Thoracic aorta (tissue), 2 donors: ENCODE data around the gene ZNF638. TPM values are rescaled to one million over a fixed set of nuclear protein-coding genes. Genes with fewer than 3 reads are reported as not detected.
A peak's percentile ranks its signal among the peaks of the same experiment; 100 is the strongest.
"Not testable (repeated sequence)": the region's sequence is repeated elsewhere in the genome, so short reads cannot be mapped to it uniquely, and the experiment has no call there.

Experiments used
- ATAC-seq: fragments of 150-250 bp; one replicate; pipeline ENCODE4 v1.8.0; 2017; ENCODE audit warnings: low read depth; ENCODE audit not compliant: insufficient number of reproducible peaks, low FRiP score
- DNase-seq: peaks from one replicate; pipeline ENCODE4 v3.0.0-alpha.2; 2020; ENCODE audit warnings: low spot score
- H3K27ac ChIP-seq, 2 donors: fragments of 200-600 bp; sonication (generic); 1 replicate in 1 of 2; 2 replicates in 1 of 2; pipeline ENCODE4 v1.5.1; 2016; ENCODE audit warnings: mild to moderate bottlenecking in 2 of 2, moderate library complexity in 2 of 2
- H3K27me3 ChIP-seq: fragments of 200-600 bp; sonication (generic); replicated peaks from 2 replicates; pipeline ENCODE4 v1.6.0; 2016; ENCODE audit warnings: mild to moderate bottlenecking; ENCODE audit not compliant: insufficient read depth
- H3K36me3 ChIP-seq: fragments of 200-600 bp; sonication (generic); one replicate; pipeline ENCODE4 v1.5.1; 2016
- H3K4me1 ChIP-seq, 2 donors: fragments of 200-600 bp; sonication (generic); 1 replicate in 1 of 2; 2 replicates in 1 of 2; pipeline versions ENCODE4 v1.5.1 to v1.6.0; 2016; ENCODE audit warnings: low read depth in 2 of 2, mild to moderate bottlenecking in 1 of 2; ENCODE audit not compliant: control insufficient read depth in 1 of 2
- H3K4me3 ChIP-seq: fragments of 200-600 bp; sonication (generic); 2 replicates; pipeline ENCODE4 v1.5.1; 2016; ENCODE audit warnings: mild to moderate bottlenecking
- H3K9me3 ChIP-seq: fragments of 200-600 bp; sonication (generic); 2 replicates; pipeline ENCODE4 v1.5.1; 2016
- CTCF ChIP-seq: fragments of 200-600 bp; sonication (generic); IDR thresholded peaks from one replicate; pipeline ENCODE4 v1.5.1; 2019; ENCODE audit warnings: antibody characterized with exemption
- total RNA-seq, 2 donors: library from RNA; depleted of rRNA; stranded (reverse); fragments of >200 nt; gene quantifications; one replicate each; pipeline versions ENCODE4 v1.1.0 to v1.2.3, GENCODE V29; 2016

The ZNF638 gene
- total RNA-seq, 2 donors from 2014 or later, result 162 to 230 TPM

GRCh38 chr2:71409611-71410010 lies 78.0 kb downstream of the ZNF638 start:
- no peaks in the 10 kb centered on the region for H3K27me3 ChIP-seq

DNA sequence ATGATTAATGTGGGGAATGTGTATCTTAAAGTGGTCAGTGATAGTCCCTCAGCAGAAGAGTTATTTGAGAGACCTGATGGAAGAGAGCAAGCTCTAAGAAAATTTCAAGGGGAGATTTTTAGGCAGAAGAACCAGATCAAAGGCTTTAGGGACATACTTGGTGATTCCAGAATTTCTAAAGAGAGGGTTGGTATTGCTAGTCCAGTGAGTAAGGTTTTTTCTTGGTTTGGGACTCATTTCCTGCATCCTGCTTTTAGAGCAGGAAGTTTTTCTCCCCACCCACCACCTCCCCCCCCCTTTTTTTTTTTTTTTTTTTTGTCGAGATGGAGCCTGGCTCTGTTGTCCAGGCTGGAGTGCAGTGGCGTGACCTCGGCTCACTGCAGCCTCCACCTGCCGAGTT lies 79.1 kb downstream of the ZNF638 start:
- TF ChIP-seq CTCF, result no peak
- H3K27ac ChIP-seq, result no peak overlapping the region
- H3K36me3 ChIP-seq, result peaks cover 11% of the 10 kb centered on the region
- DNase-seq (no peak), ATAC-seq (no peak)
- no peak overlapping the region for H3K4me3 ChIP-seq
- H3K27me3 ChIP-seq, result no peaks in the 10 kb centered on the region
- no peaks in the 10 kb centered on the region for H3K4me1 ChIP-seq
- H3K9me3 ChIP-seq, result no peaks in the 10 kb centered on the region

More at GRCh38 chr2:71409611-71410010, 78.0 kb downstream of the ZNF638 start:
- Histone ChIP-seq H3K4me1 (no peaks in the 10 kb centered on the region), H3K4me3 (no peak overlapping the region), H3K27ac (no peak overlapping the region), H3K36me3 (peaks cover 19% of the 10 kb centered on the region), H3K9me3 (no peaks in the 10 kb centered on the region)
- DNase-seq, result no peak
- TF ChIP-seq CTCF, result no peak
- no peak for ATAC-seq

DNA sequence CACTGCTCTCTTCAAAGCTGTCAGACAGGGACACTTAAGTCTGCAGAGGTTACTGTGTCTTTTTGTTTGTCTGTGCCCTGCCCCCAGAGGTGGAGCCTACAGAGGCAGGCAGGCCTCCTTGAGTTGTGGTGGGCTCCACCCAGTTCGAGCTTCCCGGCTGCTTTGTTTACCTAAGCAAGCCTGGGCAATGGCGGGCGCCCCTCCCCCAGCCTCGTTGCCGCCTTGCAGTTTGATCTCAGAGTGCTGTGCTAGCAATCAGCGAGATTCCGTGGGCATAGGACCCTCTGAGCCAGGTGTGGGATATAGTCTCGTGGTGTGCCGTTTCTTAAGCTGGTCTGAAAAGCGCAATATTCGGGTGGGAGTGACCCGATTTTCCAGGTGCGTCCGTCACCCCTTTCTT lies 85.3 kb downstream of the ZNF638 start:
- DNase-seq, H3K27me3 ChIP-seq, H3K27ac ChIP-seq, H3K9me3 ChIP-seq, H3K4me1 ChIP-seq, ATAC-seq, H3K36me3 ChIP-seq: not testable (repeated sequence)
- H3K4me3 ChIP-seq, result peak overlapping the region; percentile 38

DNA sequence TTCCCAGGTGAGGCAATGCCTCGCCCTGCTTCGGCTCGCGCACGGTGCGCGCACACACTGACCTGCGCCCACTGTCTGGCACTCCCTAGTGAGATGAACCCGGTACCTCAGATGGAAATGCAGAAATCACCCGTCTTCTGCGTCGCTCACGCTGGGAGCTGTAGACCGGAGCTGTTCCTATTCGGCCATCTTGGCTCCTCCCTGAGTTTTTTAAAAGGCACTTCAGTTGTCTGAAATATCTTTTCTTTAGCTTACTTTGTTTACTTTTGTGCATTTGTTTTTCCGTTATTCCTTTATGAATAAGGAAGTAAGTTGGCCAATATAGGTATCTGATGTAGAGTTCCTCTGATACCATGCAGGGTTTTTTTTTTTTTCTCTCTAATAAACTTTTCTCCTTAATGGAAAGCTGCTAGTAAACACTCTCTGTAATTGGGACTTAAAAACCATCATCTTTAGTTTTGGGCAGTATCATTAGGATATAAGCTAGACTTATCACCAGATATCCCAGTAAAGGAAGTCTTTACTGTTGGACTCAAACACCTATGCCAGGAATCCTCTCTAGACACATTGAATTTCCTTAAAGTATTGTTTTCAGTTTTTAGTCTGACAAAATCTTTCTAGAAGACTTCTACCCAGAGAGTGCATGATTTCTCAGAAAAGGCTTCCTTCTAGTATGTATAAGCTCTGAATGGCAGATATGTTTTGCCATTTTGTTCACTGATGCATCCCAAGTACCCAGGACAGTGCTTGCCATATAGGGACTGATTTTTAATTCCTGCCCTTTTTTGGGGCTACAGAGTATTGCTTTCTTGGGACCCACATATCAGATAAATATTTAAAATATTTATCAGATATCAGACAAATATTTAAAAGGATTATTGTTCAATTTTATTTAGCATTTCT lies 86.0 kb downstream of the ZNF638 start:
- Histone ChIP-seq H3K9me3 (no peaks in the 10 kb centered on the region), H3K36me3 (no peaks in the 10 kb centered on the region), H3K27ac (no peak overlapping the region), H3K4me3 (peak overlapping the region; percentile 38), H3K27me3 (no peaks in the 10 kb centered on the region), H3K4me1 (no peaks in the 10 kb centered on the region)
- no peak for DNase-seq
- no peak for ATAC-seq
- no peak for TF ChIP-seq CTCF

DNA sequence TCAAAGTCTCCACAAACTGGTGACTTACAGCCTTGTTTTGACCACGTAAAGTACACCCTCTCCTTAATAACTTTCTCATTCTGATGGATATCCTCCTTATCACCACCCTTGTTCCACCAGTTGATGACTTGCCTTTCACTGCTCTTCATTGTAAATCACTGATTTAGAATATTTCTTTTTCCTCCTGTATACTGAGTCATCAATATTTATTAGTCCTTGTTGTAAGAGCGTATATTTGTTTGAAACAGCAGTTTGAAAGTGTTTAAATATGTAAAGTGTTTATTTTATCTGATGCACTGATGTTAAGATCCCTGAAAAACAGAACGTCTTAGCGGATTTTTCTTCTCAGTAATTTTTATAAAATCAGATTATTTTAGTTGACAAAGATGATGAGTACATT lies 87.6 kb downstream of the ZNF638 start:
- Histone ChIP-seq H3K36me3 (no peaks in the 10 kb centered on the region), H3K9me3 (no peaks in the 10 kb centered on the region), H3K27ac (no peak overlapping the region), H3K4me3 (no peak overlapping the region), H3K4me1 (peaks cover 0 to 9% of the 10 kb centered on the region in 2 donors), H3K27me3 (no peaks in the 10 kb centered on the region)
- no peak for DNase-seq
- ATAC-seq, result no peak
- no peak for TF ChIP-seq CTCF
